ENCODE results near the gene GRIK4. TPM values are rescaled to one million over a fixed set of nuclear protein-coding genes. Genes with fewer than 3 reads are reported as not detected.

Gene GRIK4
- total RNA-seq, 2 experiments from 2014 or later = not detected

DNA sequence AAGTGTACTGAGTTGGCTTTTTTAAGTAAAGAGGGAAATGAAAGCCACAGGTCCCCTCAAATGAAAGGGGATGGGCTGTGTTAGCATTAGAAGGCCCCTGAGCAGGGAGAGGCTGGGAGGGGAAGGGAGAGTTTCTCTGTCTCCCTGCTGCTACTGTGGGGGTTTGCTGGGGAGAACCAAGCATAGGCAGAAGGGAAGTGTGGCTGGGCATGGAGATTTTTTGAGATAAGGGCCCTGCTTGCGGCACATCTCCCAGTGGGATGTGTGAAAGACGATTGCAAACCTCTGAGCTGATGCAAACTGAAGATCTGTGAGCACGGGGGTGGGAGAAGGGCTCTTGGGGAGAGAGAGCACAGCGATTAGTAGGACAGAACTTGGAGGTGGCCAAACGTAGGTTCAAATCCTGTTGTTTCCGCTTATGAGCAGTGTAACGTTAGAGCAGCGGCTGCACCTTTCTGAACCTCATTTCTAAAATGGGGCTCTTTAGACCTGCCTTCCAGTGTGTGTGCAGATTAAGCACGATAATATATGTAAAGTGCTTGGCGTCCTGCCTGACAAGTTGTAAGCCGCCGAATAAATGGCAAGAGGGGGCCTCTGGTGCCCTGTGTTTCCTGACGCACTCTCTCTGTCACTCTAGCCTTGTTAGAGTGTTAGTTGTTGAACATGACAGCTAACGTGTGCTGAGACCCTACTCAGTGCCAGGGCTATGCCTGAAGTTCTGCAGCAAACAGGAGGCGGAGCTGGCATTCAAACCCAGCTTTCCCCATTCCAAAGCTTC is 122.3 kb downstream of the GRIK4 start:
- Mint-ChIP-seq H3K4me3 (no peak overlapping the region), H3K27ac (no peak overlapping the region), H3K36me3 (no peaks in the 10 kb centered on the region), H3K9me3 (no peaks in the 10 kb centered on the region), H3K4me1 (no peaks in the 10 kb centered on the region), H3K27me3 (peaks cover 2% of the 10 kb centered on the region)
- POLR2A ChIA-PET = no interaction called here
- no peak for DNase-seq
- no peak for ATAC-seq (ENCODE audit: low read depth)

DNA sequence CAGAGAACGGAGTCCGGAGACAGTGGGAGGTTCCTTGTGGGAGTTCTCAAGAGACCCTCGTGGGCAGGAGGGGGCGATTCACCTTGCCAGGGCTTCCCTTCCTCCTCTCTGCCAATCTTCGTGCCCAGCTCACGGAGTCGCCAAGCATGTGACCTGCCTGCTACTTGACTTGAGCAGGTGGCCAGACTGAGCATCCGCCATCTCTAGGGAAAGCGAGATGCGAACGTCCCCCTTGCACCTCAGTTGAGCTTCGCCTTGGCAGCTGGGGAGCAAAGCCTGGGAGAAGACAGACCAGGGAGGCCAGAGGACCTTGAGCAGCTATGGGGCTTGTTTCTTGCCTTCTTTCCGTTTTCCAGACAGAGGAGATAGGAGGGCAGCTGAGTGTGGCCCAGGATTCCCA is 123.2 kb downstream of the GRIK4 start:
- DNase-seq (no peak), ATAC-seq (ENCODE audit: low read depth) (no peak)
- Mint-ChIP-seq H3K36me3 (no peaks in the 10 kb centered on the region), H3K4me3 (no peak overlapping the region), H3K27me3 (peaks cover 4% of the 10 kb centered on the region), H3K27ac (no peak overlapping the region), H3K4me1 (no peaks in the 10 kb centered on the region), H3K9me3 (no peaks in the 10 kb centered on the region)
- POLR2A ChIA-PET = no interaction called here

DNA sequence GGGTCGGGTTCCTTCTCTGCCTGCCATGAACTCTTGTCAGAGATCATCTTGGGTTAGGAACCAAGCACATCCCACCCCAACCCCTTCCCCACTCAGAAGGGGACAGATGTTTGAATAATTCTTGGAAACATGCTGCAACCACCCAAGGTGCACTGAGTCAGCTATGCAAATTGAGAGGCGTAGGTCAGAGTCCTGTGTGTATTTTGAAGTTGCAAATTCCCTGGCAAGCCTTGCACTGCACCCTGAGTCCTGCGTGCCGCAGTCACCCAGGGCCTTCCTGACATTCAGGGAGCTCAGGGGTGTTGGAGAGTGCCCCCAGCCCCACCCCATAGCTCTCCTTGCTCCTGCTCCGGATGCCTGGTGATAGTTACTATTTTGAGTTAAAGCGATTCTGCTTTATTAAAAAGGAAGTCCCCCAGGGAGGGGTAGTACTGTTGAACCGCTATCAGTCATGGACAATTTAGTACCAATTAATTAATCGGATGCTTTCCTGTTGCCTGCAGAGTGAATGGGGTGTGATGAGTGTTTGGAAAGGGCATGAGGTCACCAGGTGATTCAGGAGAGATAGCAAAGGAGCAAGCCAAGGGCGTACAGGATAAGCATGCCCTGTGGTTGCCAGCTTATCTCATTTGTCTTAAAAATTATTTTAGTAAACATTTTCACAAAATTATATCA is 123.7 kb downstream of the GRIK4 start:
- Mint-ChIP-seq H3K36me3 (no peaks in the 10 kb centered on the region), H3K9me3 (no peaks in the 10 kb centered on the region), H3K4me3 (no peak overlapping the region), H3K4me1 (no peaks in the 10 kb centered on the region), H3K27me3 (peaks cover 6% of the 10 kb centered on the region), H3K27ac (no peak overlapping the region)
- ATAC-seq (ENCODE audit: low read depth) (no peak), DNase-seq (no peak)
- POLR2A ChIA-PET = no interaction called here

DNA sequence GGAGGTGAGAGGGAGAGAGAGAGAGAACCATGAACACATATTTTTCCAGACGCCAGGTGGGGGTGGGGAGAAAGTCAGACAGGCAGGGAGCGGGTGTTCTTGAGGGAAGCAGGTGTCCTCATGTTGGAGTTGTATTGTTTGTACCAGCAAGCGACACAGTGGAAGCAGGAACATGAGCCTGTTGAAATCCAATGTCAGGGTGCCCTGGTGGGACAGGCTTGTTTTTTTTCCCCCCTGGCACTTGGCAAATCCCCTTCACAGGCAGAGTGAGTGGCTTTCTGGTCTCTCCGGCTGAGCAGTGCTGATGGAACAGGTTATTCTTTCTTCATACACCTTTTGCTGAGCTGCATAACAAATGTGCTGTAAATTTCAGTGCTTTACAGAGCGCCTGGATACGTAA is 125.6 kb downstream of the GRIK4 start:
- Mint-ChIP-seq H3K4me1 (no peaks in the 10 kb centered on the region), H3K9me3 (no peaks in the 10 kb centered on the region), H3K27me3 (peaks cover 6% of the 10 kb centered on the region), H3K36me3 (no peaks in the 10 kb centered on the region), H3K4me3 (no peak overlapping the region), H3K27ac (no peak overlapping the region)
- POLR2A ChIA-PET = no interaction called here
- DNase-seq (no peak), ATAC-seq (ENCODE audit: low read depth) (no peak)

DNA sequence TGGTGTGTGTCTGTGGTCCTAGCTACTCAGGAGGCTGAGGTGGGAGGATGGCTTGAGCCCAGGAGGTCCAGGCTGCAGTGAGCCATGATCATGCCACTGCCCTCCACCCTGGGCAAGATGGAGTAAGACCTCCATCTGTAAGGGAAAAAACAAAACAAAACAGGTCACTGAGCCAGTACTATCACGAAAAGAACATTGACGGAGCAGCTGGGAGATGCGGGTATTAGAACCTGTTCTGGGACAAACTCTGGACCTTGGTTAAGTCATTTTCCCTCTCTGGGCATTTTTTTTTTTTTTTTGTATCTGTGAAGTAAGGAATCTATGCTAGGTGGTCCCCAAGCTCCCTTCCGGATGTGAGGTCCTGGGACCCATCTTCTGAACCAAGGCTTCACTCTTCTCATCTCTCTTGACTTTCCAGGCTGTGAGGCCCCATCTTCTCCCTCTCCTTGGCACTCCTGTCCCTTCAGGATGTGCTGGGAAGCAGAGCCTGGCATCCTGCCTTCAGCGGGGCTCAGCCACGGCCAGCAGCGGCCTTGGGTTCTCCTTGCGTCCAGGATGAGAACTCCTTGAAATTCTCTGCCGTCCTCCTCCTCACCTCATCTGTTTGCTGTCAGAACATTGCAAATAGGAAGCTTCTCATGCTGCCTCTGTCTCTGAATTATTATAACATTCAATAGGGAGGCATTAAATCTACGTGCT is 130.8 kb downstream of the GRIK4 start:
- Mint-ChIP-seq H3K36me3 (no peaks in the 10 kb centered on the region), H3K9me3 (no peaks in the 10 kb centered on the region), H3K4me1 (no peaks in the 10 kb centered on the region), H3K27ac (no peak overlapping the region), H3K4me3 (no peak overlapping the region), H3K27me3 (peaks cover 17% of the 10 kb centered on the region)
- DNase-seq (no peak), ATAC-seq (ENCODE audit: low read depth) (no peak)
- POLR2A ChIA-PET = no interaction called here

DNA sequence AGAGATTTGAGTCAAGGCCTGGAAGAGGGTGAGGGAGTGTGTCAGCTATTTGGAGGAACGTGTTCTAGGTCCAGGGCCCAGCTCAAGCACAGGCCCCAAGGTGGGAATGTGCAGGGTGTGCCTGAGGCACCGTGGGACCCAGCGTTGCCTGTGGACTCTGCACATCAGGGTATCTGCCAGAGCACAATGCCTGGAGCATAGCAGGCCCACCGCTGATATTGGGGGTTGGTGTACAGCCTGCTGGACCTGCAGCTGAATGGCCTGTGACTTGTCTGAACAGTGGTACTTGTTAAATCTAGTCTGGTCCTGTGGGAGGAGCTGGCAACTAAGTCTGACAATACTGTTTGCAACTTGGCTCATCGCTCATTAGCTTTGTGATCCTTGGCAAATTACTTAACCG is 131.7 kb downstream of the GRIK4 start:
- peaks cover 18% of the 10 kb centered on the region for H3K27me3 Mint-ChIP-seq
- no peak overlapping the region for H3K27ac Mint-ChIP-seq
- no peaks in the 10 kb centered on the region for H3K9me3 Mint-ChIP-seq
- no peaks in the 10 kb centered on the region for H3K4me1 Mint-ChIP-seq
- no peaks in the 10 kb centered on the region for H3K36me3 Mint-ChIP-seq
- ATAC-seq (ENCODE audit: low read depth) = no peak
- POLR2A ChIA-PET = no interaction called here
- no peak overlapping the region for H3K4me3 Mint-ChIP-seq
- DNase-seq = no peak

DNA sequence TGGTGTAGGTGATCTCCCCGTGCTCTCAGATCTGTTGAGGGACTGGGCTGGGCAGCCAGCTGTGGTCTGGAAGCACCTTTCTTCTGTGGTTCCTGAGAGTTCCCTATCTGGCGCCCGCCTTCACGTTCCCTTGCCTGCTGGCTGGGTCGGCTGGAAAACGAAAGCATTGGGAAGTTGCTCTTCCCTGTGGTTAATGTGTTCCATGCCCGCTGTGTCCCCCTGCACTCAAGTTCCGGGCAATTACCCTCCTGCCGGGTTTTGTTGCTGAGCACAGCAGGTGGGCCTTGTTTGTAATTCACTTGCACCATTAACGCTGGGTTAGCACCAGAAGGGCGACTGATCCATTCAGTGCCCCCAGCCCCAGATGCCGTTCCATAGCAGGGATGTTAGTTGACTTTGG is 134.1 kb downstream of the GRIK4 start:
- DNase-seq (no peak), ATAC-seq (ENCODE audit: low read depth) (no peak)
- no peaks in the 10 kb centered on the region for H3K9me3 Mint-ChIP-seq
- peaks cover 18% of the 10 kb centered on the region for H3K27me3 Mint-ChIP-seq
- no peaks in the 10 kb centered on the region for H3K36me3 Mint-ChIP-seq
- POLR2A ChIA-PET = no interaction called here
- H3K4me1 Mint-ChIP-seq = no peaks in the 10 kb centered on the region
- no peak overlapping the region for H3K27ac Mint-ChIP-seq
- no peak overlapping the region for H3K4me3 Mint-ChIP-seq

DNA sequence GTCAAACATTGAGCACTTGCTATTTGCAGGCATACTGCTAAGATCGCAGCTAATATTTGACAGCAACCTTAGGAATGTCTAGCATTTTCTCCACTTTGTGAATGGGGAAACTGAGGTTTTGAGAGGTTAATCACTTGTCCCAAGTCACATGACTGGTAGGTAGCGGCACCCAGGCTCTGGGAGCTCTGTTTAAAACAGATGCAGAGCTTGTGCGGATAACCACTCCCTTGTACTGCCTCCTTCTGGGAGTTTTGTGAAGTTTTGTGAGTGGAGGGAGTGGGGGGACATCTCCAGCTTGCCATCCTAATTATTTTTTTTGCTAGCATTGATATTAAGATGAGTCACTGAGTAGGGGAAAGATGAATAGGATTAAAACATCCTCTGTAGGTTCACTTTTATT is 134.7 kb downstream of the GRIK4 start:
- Mint-ChIP-seq H3K4me1 (no peaks in the 10 kb centered on the region), H3K4me3 (no peak overlapping the region), H3K9me3 (no peaks in the 10 kb centered on the region), H3K27me3 (peaks cover 18% of the 10 kb centered on the region), H3K27ac (no peak overlapping the region), H3K36me3 (no peaks in the 10 kb centered on the region)
- ATAC-seq (ENCODE audit: low read depth) (no peak), DNase-seq (no peak)
- POLR2A ChIA-PET = no interaction called here

DNA sequence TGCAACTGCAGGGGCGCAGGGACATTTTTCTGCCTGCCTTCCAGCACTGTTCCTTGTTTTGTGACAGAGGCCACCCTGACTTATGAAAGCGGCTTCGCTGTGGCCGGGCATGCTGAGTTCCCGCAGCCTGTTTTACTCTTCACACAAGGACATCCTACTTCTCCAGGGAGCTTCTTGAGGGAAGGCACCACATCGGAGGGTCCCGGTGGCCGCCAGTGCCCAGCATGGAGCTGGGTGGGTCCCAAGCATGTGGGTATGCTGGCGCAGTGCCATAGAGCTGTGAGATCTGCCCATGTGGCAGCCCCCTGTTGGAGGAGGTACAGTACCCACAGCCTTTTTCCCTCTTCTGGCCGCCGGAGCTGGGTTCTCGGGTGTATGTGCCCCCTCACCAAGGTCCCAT is 136.1 kb downstream of the GRIK4 start:
- no peak overlapping the region for H3K27ac Mint-ChIP-seq
- ATAC-seq (ENCODE audit: low read depth) = no peak
- POLR2A ChIA-PET = no interaction called here

DNA sequence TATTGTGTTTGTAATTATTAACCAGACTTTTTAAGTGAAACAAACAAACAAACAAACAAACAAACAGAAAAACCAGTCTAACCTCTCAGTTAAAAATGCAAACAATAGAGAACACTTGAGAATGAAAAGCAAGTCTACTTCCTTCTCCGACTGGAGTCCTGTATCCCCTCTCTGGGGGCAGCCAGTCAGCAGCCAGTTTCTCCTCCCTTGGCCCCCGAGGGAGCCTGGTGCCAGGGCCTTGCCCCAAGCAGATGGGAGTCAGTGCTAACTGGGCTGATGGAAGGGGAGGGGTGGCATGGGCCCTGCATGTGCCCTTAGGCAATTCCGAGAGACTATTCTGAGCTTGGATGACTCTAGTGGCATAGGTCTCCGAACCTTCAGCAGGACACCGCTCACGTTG is 137.2 kb downstream of the GRIK4 start:
- POLR2A ChIA-PET = no interaction called here
- Mint-ChIP-seq H3K4me1 (no peaks in the 10 kb centered on the region), H3K9me3 (no peaks in the 10 kb centered on the region), H3K27ac (no peak overlapping the region), H3K36me3 (no peaks in the 10 kb centered on the region), H3K4me3 (no peak overlapping the region), H3K27me3 (peaks cover 12% of the 10 kb centered on the region)
- DNase-seq = no peak
- ATAC-seq (ENCODE audit: low read depth) = no peak

More for the DNA sequence above, 136.1 kb downstream of the GRIK4 start:
- H3K9me3 Mint-ChIP-seq = no peaks in the 10 kb centered on the region
- H3K36me3 Mint-ChIP-seq = no peaks in the 10 kb centered on the region
- H3K4me1 Mint-ChIP-seq = no peaks in the 10 kb centered on the region
- H3K27me3 Mint-ChIP-seq = peaks cover 14% of the 10 kb centered on the region
- no peak for DNase-seq
- H3K4me3 Mint-ChIP-seq = no peak overlapping the region

DNA sequence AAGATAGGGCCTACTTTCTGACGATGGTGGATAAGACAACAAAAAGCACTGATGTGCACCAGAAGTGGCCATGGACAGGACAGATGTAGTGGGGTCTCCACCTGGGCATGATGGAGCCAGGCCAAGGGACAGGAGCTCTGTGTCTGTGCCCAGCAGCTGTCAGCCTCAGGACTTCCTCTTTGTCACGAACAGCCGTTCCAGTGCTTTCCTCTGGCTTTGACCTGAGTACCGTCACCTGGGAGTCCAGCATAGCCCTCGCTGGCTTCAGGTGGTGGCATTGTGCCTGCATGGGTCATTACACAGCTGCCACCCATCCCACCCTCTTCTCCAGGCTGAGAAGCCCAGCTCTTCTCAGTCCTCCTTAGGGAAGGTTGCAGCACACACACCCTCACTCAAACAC is 137.8 kb downstream of the GRIK4 start:
- H3K27me3 Mint-ChIP-seq = peaks cover 12% of the 10 kb centered on the region
- POLR2A ChIA-PET = no interaction called here
- no peak overlapping the region for H3K4me3 Mint-ChIP-seq
- no peak for DNase-seq
- no peaks in the 10 kb centered on the region for H3K4me1 Mint-ChIP-seq
- no peak overlapping the region for H3K27ac Mint-ChIP-seq
- no peak for ATAC-seq (ENCODE audit: low read depth)
- no peaks in the 10 kb centered on the region for H3K9me3 Mint-ChIP-seq
- no peaks in the 10 kb centered on the region for H3K36me3 Mint-ChIP-seq

DNA sequence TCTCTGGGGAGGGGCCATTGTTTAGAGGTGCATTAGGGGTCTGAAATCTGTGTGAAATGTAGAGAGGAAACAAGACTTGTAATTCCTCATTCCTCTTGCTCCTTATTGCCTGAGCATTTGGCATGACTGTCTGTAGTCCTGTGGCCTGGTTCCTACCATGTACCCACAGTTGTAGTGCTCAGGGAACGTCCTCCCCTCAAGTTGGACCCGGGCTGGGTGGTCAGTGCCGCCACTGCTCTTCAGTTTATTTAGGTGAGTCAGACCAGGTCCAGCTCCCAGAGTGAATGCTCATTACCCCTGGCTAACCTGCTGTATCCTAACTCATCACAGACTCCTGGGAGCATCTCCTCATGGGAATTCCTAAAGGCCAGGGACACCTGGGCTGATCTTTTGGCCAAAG is 139.8 kb downstream of the GRIK4 start:
- H3K4me3 Mint-ChIP-seq = no peak overlapping the region
- H3K9me3 Mint-ChIP-seq = no peaks in the 10 kb centered on the region
- H3K27ac Mint-ChIP-seq = no peak overlapping the region
- DNase-seq = no peak
- no peaks in the 10 kb centered on the region for H3K4me1 Mint-ChIP-seq
- H3K36me3 Mint-ChIP-seq = no peaks in the 10 kb centered on the region
- POLR2A ChIA-PET = no interaction called here
- no peak for ATAC-seq (ENCODE audit: low read depth)
- peaks cover 4% of the 10 kb centered on the region for H3K27me3 Mint-ChIP-seq

DNA sequence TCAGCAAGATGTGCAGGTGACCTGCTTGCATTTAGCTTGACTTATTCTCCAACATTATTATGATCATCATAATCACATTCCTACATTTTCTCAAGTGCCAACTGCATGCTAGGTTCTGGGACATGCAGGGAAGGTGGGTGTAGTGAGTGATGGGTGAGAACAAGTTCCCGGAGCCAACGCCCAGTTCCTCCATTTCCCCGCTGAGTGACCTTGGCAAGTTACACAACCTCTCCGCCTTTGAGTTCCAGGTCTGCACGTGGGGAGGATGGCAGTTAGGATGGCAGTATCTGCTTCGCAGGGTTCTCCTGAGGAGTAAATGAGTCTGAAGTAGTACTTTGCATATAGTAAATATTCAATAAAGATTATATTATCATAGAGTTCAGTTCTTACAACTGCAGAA is 140.3 kb downstream of the GRIK4 start:
- ATAC-seq (ENCODE audit: low read depth) (no peak), DNase-seq (no peak)
- Mint-ChIP-seq H3K4me3 (no peak overlapping the region), H3K36me3 (no peaks in the 10 kb centered on the region), H3K4me1 (no peaks in the 10 kb centered on the region), H3K27me3 (peaks cover 4% of the 10 kb centered on the region), H3K27ac (no peak overlapping the region), H3K9me3 (no peaks in the 10 kb centered on the region)
- POLR2A ChIA-PET = no interaction called here

DNA sequence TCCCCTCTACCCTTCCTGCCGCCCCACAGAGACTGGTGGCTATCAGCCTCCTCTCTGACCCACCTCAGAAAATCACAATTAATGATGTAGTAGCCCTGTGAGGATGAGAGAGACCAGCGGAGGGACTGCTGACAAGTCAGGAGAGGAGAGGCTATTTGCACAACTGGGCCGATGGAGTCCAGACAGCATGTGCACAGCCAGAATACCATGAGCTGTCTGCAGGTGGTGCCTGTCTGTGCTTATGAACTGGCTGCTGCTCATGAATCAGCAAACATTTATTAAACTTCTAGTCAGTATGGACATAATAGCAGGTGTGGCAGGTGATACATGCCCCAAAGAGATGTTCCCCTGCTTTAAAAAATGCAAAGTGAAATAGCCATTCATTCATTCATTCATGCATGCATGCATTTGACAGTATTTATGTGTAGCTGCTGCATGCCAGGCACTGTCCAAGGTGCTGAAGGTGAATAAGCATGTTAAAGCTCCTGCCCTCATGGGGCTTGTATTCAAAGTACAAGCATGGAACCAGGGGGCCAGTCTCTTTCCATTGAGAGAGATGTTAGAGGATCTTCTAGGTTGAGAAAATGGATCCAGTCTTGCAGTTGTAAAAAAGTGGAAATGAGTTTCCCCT is 141.3 kb downstream of the GRIK4 start:
- Mint-ChIP-seq H3K27ac (no peak overlapping the region), H3K36me3 (no peaks in the 10 kb centered on the region), H3K4me3 (no peak overlapping the region), H3K27me3 (peaks cover 3% of the 10 kb centered on the region), H3K9me3 (no peaks in the 10 kb centered on the region), H3K4me1 (no peaks in the 10 kb centered on the region)
- DNase-seq (no peak), ATAC-seq (ENCODE audit: low read depth) (no peak)
- POLR2A ChIA-PET = no interaction called here

Data from activated naive CD8-positive, alpha-beta T cell treated with anti-CD3 and anti-CD28 coated beads, Interleukin-2, amount 10 ng/mL, durations not matched to agents 7 days and 5 days (primary cell).